ENCODE measurements around the gene TRAPPC8. TPM values are rescaled to one million over a fixed set of nuclear protein-coding genes. Genes with fewer than 3 reads are reported as not detected.
"Not testable (repeated sequence)": the region's sequence is repeated elsewhere in the genome, so short reads cannot be mapped to it uniquely, and the experiment has no call there.

Gene TRAPPC8
- polyA plus RNA-seq, 1 donor: 38.5 TPM

- peaks cover 13% of the 10 kb centered on the region for H3K36me3 ChIP-seq (ENCODE audit: control insufficient read depth, insufficient read depth, low read length)
- peak; percentile 22 to 34 for DNase-seq
- not testable (repeated sequence) for H3K9me3 ChIP-seq (ENCODE audit: control insufficient read depth, low read depth, low read length); H3K27me3 ChIP-seq (ENCODE audit: control insufficient read depth, insufficient read depth, low read length); H3K4me3 ChIP-seq (ENCODE audit: low read length); H3K27ac ChIP-seq (ENCODE audit: low read length); H3K4me1 ChIP-seq (ENCODE audit: control insufficient read depth, insufficient read depth, low read length)
- 80% methylated on average over 1 of the region's 10 CpGs for WGBS (ENCODE audit: insufficient coverage, low lambda C conversion rate)
Measured at GRCh38 chr18:31826673-31827325, 116.1 kb downstream of the TRAPPC8 start.

- Histone ChIP-seq H3K36me3 (ENCODE audit: control insufficient read depth, insufficient read depth, low read length) (peaks cover 12% of the 10 kb centered on the region), H3K27ac (ENCODE audit: low read length) (no peak overlapping the region), H3K4me3 (ENCODE audit: low read length) (no peak overlapping the region), H3K9me3 (ENCODE audit: control insufficient read depth, low read depth, low read length) (no peaks in the 10 kb centered on the region), H3K4me1 (ENCODE audit: control insufficient read depth, insufficient read depth, low read length) (peaks cover 5% of the 10 kb centered on the region), H3K27me3 (ENCODE audit: control insufficient read depth, insufficient read depth, low read length) (no peaks in the 10 kb centered on the region)
- DNase-seq: no peak
- WGBS (ENCODE audit: insufficient coverage, low lambda C conversion rate): no CpG with 5 or more reads among the region's 3 CpGs
Measured at GRCh38 chr18:31825772-31826171, 117.2 kb downstream of the TRAPPC8 start.

- peak overlapping the region; percentile 4 for H3K27ac ChIP-seq (ENCODE audit: low read length)
- 17% methylated on average over 1 of the region's 8 CpGs for WGBS (ENCODE audit: insufficient coverage, low lambda C conversion rate)
- H3K4me3 ChIP-seq (ENCODE audit: low read length): no peak overlapping the region
- no peaks in the 10 kb centered on the region for H3K27me3 ChIP-seq (ENCODE audit: control insufficient read depth, insufficient read depth, low read length)
- H3K4me1 ChIP-seq (ENCODE audit: control insufficient read depth, insufficient read depth, low read length): peaks cover 5% of the 10 kb centered on the region
- peak; percentile 33 to 56 for DNase-seq
- H3K36me3 ChIP-seq (ENCODE audit: control insufficient read depth, insufficient read depth, low read length): no peaks in the 10 kb centered on the region
- H3K9me3 ChIP-seq (ENCODE audit: control insufficient read depth, low read depth, low read length): no peaks in the 10 kb centered on the region
Measured at GRCh38 chr18:31821545-31822171, 121.3 kb downstream of the TRAPPC8 start.

- Histone ChIP-seq H3K4me3 (ENCODE audit: low read length) (no peak overlapping the region), H3K27ac (ENCODE audit: low read length) (no peak overlapping the region), H3K4me1 (ENCODE audit: control insufficient read depth, insufficient read depth, low read length) (peaks cover 5% of the 10 kb centered on the region), H3K27me3 (ENCODE audit: control insufficient read depth, insufficient read depth, low read length) (no peaks in the 10 kb centered on the region), H3K9me3 (ENCODE audit: control insufficient read depth, low read depth, low read length) (no peaks in the 10 kb centered on the region), H3K36me3 (ENCODE audit: control insufficient read depth, insufficient read depth, low read length) (no peaks in the 10 kb centered on the region)
- DNase-seq: no peak
- WGBS (ENCODE audit: insufficient coverage, low lambda C conversion rate): no CpG with 5 or more reads among the region's 1 CpG
Measured at GRCh38 chr18:31819925-31820229, 123.1 kb downstream of the TRAPPC8 start.

- Histone ChIP-seq H3K36me3 (ENCODE audit: control insufficient read depth, insufficient read depth, low read length) (no peaks in the 10 kb centered on the region), H3K4me3 (ENCODE audit: low read length) (no peak overlapping the region), H3K9me3 (ENCODE audit: control insufficient read depth, low read depth, low read length) (no peaks in the 10 kb centered on the region), H3K4me1 (ENCODE audit: control insufficient read depth, insufficient read depth, low read length) (peaks cover 5% of the 10 kb centered on the region), H3K27ac (ENCODE audit: low read length) (no peak overlapping the region), H3K27me3 (ENCODE audit: control insufficient read depth, insufficient read depth, low read length) (no peaks in the 10 kb centered on the region)
- WGBS (ENCODE audit: insufficient coverage, low lambda C conversion rate): 93% methylated on average over 3 of the region's 11 CpGs
- DNase-seq: peak; percentile 43 to 53
Measured at GRCh38 chr18:31819106-31819924, 123.6 kb downstream of the TRAPPC8 start.

- Histone ChIP-seq H3K4me1 (ENCODE audit: control insufficient read depth, insufficient read depth, low read length) (peaks cover 2% of the 10 kb centered on the region), H3K27ac (ENCODE audit: low read length) (no peak overlapping the region), H3K36me3 (ENCODE audit: control insufficient read depth, insufficient read depth, low read length) (no peaks in the 10 kb centered on the region), H3K9me3 (ENCODE audit: control insufficient read depth, low read depth, low read length) (no peaks in the 10 kb centered on the region), H3K27me3 (ENCODE audit: control insufficient read depth, insufficient read depth, low read length) (no peaks in the 10 kb centered on the region), H3K4me3 (ENCODE audit: low read length) (no peak overlapping the region)
- no peak for DNase-seq
- WGBS (ENCODE audit: insufficient coverage, low lambda C conversion rate): no CpG with 5 or more reads among the region's 3 CpGs
Measured at GRCh38 chr18:31814132-31814531, 128.8 kb downstream of the TRAPPC8 start.

GRCh38 chr18:31810336-31811130 is 132.4 kb downstream of the TRAPPC8 start:
- H3K9me3 ChIP-seq (ENCODE audit: control insufficient read depth, low read depth, low read length); H3K27ac ChIP-seq (ENCODE audit: low read length); H3K36me3 ChIP-seq (ENCODE audit: control insufficient read depth, insufficient read depth, low read length); H3K4me1 ChIP-seq (ENCODE audit: control insufficient read depth, insufficient read depth, low read length); H3K4me3 ChIP-seq (ENCODE audit: low read length); H3K27me3 ChIP-seq (ENCODE audit: control insufficient read depth, insufficient read depth, low read length); DNase-seq: not testable (repeated sequence)
- WGBS (ENCODE audit: insufficient coverage, low lambda C conversion rate): 75% methylated on average over 1 of the region's 7 CpGs

- not testable (repeated sequence) for H3K9me3 ChIP-seq (ENCODE audit: control insufficient read depth, low read depth, low read length); H3K27me3 ChIP-seq (ENCODE audit: control insufficient read depth, insufficient read depth, low read length); H3K4me1 ChIP-seq (ENCODE audit: control insufficient read depth, insufficient read depth, low read length); H3K27ac ChIP-seq (ENCODE audit: low read length); DNase-seq; H3K4me3 ChIP-seq (ENCODE audit: low read length); H3K36me3 ChIP-seq (ENCODE audit: control insufficient read depth, insufficient read depth, low read length)
- WGBS (ENCODE audit: insufficient coverage, low lambda C conversion rate): 60% methylated on average over 1 of the region's 4 CpGs
Measured at GRCh38 chr18:31809049-31809448, 133.9 kb downstream of the TRAPPC8 start.

GRCh38 chr18:31801078-31801477 is 141.8 kb downstream of the TRAPPC8 start:
- H3K27me3 ChIP-seq (ENCODE audit: control insufficient read depth, insufficient read depth, low read length): no peaks in the 10 kb centered on the region
- no peaks in the 10 kb centered on the region for H3K9me3 ChIP-seq (ENCODE audit: control insufficient read depth, low read depth, low read length)
- H3K36me3 ChIP-seq (ENCODE audit: control insufficient read depth, insufficient read depth, low read length): no peaks in the 10 kb centered on the region
- WGBS (ENCODE audit: insufficient coverage, low lambda C conversion rate): 86% methylated on average over 1 of the region's 2 CpGs
- no peaks in the 10 kb centered on the region for H3K4me1 ChIP-seq (ENCODE audit: control insufficient read depth, insufficient read depth, low read length)
- no peak overlapping the region for H3K4me3 ChIP-seq (ENCODE audit: low read length)
- DNase-seq: no peak
- no peak overlapping the region for H3K27ac ChIP-seq (ENCODE audit: low read length)

- DNase-seq; H3K27ac ChIP-seq (ENCODE audit: low read length); H3K9me3 ChIP-seq (ENCODE audit: control insufficient read depth, low read depth, low read length); H3K27me3 ChIP-seq (ENCODE audit: control insufficient read depth, insufficient read depth, low read length); H3K36me3 ChIP-seq (ENCODE audit: control insufficient read depth, insufficient read depth, low read length); H3K4me3 ChIP-seq (ENCODE audit: low read length); H3K4me1 ChIP-seq (ENCODE audit: control insufficient read depth, insufficient read depth, low read length): not testable (repeated sequence)
- no CpG with 5 or more reads among the region's 5 CpGs for WGBS (ENCODE audit: insufficient coverage, low lambda C conversion rate)
Measured at GRCh38 chr18:31799257-31799656, 143.7 kb downstream of the TRAPPC8 start.
